H1 (cell line): ENCODE data around the gene MNS1. TPM values are rescaled to one million over a fixed set of nuclear protein-coding genes. Genes with fewer than 3 reads are reported as not detected.
A peak's percentile ranks its signal among the peaks of the same experiment; 100 is the strongest.
"Not testable (repeated sequence)": the region's sequence is repeated elsewhere in the genome, so short reads cannot be mapped to it uniquely, and the experiment has no call there.

Source experiments
- CTCF ChIA-PET: fragments of 300-600 bp; sonication (Branson Sonifier 250); formaldehyde crosslinking; loops from one replicate; lab custom pipeline; 2021; ENCODE audit not compliant: partially characterized antibody; lab: Charles Lee
- POLR2A ChIA-PET: fragments of 300-600 bp; sonication (Branson Sonifier 250); formaldehyde crosslinking; loops from one replicate; lab custom pipeline; 2021; ENCODE audit warnings: inconsistent platforms; ENCODE audit not compliant: partially characterized antibody; lab: Charles Lee
- DNase-seq, 2 experiments: peaks; one replicate each; pipeline versions ENCODE4 v3.0.0 to v3.0.0-alpha.2; 2010 to 2022; ENCODE audit warnings: low spot score in 2 of 2, low read depth in 1 of 2, mixed read lengths in 1 of 2
- FAIRE-seq: peaks from 2 replicates; lab custom pipeline; 2011; peaks lifted over from hg19 to GRCh38; lab: Jason Lieb, UNC
- H2AFZ ChIP-seq: 2 replicates; pipeline ENCODE4 v1.8.1; 2012; ENCODE audit warnings: low read length, inconsistent platforms
- H2AK5ac ChIP-seq: 2 replicates; pipeline ENCODE4 v1.6.1; 2013; ENCODE audit warnings: low read depth, low read length
- H2BK120ac ChIP-seq: replicated peaks from 2 replicates; pipeline ENCODE3; 2013; ENCODE audit warnings: low read depth, low read length, inconsistent platforms
- H2BK12ac ChIP-seq: 2 replicates; pipeline ENCODE4 v1.6.1; 2013; ENCODE audit warnings: low read depth, low read length
- H2BK15ac ChIP-seq: 2 replicates; pipeline ENCODE4 v1.6.1; 2013; ENCODE audit warnings: low read length
- H2BK20ac ChIP-seq: 2 replicates; pipeline ENCODE4 v1.6.1; 2013; ENCODE audit warnings: low read length
- H2BK5ac ChIP-seq: 2 replicates; pipeline ENCODE4 v1.6.1; 2013; ENCODE audit warnings: low read depth, low read length
- H3K14ac ChIP-seq: 2 replicates; pipeline ENCODE4 v1.6.1; 2013; ENCODE audit warnings: inconsistent platforms; ENCODE audit not compliant: insufficient read length
- H3K18ac ChIP-seq: 2 replicates; pipeline ENCODE4 v1.6.1; 2013; ENCODE audit warnings: low read length; ENCODE audit errors: extremely low read depth
- H3K23ac ChIP-seq: 2 replicates; pipeline ENCODE4 v1.6.1; 2013; ENCODE audit warnings: inconsistent platforms; ENCODE audit not compliant: insufficient read length
- H3K23me2 ChIP-seq: 2 replicates; pipeline ENCODE4 v1.6.1; 2013; ENCODE audit warnings: low read depth, low read length
- H3K27ac ChIP-seq: 2 replicates; pipeline ENCODE4 v1.6.1; 2011; ENCODE audit warnings: low read depth, low read length, inconsistent platforms
- H3K27me3 ChIP-seq, 4 experiments: replicated peaks in 1 of 4; 1 replicate in 1 of 4; 2 replicates in 3 of 4; pipeline versions ENCODE4 v1.6.1 to v1.8.1; 2011 to 2013; ENCODE audit warnings: low read length in 3 of 4, mild to moderate bottlenecking in 3 of 4, inconsistent platforms in 2 of 4, mixed read lengths in 2 of 4, moderate library complexity in 1 of 4; ENCODE audit not compliant: control insufficient read depth in 3 of 4, insufficient read depth in 3 of 4; ENCODE audit errors: extremely low read depth in 1 of 4
- H3K36me3 ChIP-seq, 4 experiments: 2 replicates each; pipeline versions ENCODE4 v1.6.1 to v1.8.1; 2011 to 2013; ENCODE audit warnings: mild to moderate bottlenecking in 4 of 4, low read length in 3 of 4, moderate library complexity in 2 of 4, control low read depth in 1 of 4, inconsistent platforms in 1 of 4; ENCODE audit not compliant: insufficient read depth in 4 of 4, control insufficient read depth in 2 of 4
- H3K4ac ChIP-seq: replicated peaks from 2 replicates; pipeline ENCODE3; 2013; ENCODE audit warnings: low read length, low read depth, mixed read lengths, inconsistent platforms; ENCODE audit not compliant: insufficient read length
- H3K4me1 ChIP-seq, 4 experiments: replicated peaks in 1 of 4; 1 replicate in 1 of 4; 2 replicates in 3 of 4; pipeline versions ENCODE4 v1.6.1 to v1.8.1; 2011 to 2013; ENCODE audit warnings: low read length in 3 of 4, inconsistent platforms in 2 of 4, mixed read lengths in 1 of 4; ENCODE audit not compliant: insufficient read depth in 4 of 4, control insufficient read depth in 3 of 4
- H3K4me2 ChIP-seq, 2 experiments: 2 replicates each; pipeline versions ENCODE4 v1.6.1 to v1.8.1; 2011 to 2013; ENCODE audit warnings: low read depth in 2 of 2, low read length in 2 of 2, control low read depth in 1 of 2, inconsistent platforms in 1 of 2, mild to moderate bottlenecking in 1 of 2; ENCODE audit not compliant: insufficient read depth in 1 of 2
- H3K4me3 ChIP-seq, 4 experiments: fragments of 200-600, 300-600 bp in 1 of 4; sonication (generic), shearing (Covaris generic), sonication (Bioruptor Twin) in 1 of 4; 2 replicates each; pipeline versions ENCODE4 v1.5.1 to v1.8.1; 2011 to 2016; ENCODE audit warnings: low read length in 4 of 4, low read depth in 3 of 4, control low read depth in 2 of 4, inconsistent platforms in 2 of 4, mild to moderate bottlenecking in 2 of 4, mixed read lengths in 1 of 4, moderate library complexity in 1 of 4; ENCODE audit not compliant: insufficient read depth in 2 of 4; ENCODE audit errors: extremely low read depth in 1 of 4
- H3K56ac ChIP-seq: replicated peaks from 2 replicates; pipeline ENCODE3; 2013; ENCODE audit warnings: low read depth, mild to moderate bottlenecking, mixed read lengths, low read length, inconsistent platforms; ENCODE audit not compliant: insufficient read length
- H3K79me1 ChIP-seq: 2 replicates; pipeline ENCODE4 v1.6.1; 2013; ENCODE audit warnings: low read depth, low read length, control low read depth
- H3K79me2 ChIP-seq, 2 experiments: 2 replicates each; pipeline versions ENCODE4 v1.6.1 to v1.8.1; 2012 to 2013; ENCODE audit warnings: low read length in 2 of 2, mild to moderate bottlenecking in 2 of 2, inconsistent platforms in 1 of 2; ENCODE audit not compliant: insufficient read depth in 2 of 2, control insufficient read depth in 1 of 2
- H3K9ac ChIP-seq, 4 experiments: replicated peaks in 1 of 4; 1 replicate in 1 of 4; 2 replicates in 3 of 4; pipeline versions ENCODE4 v1.6.1 to v1.8.1; 2011 to 2013; ENCODE audit warnings: low read depth in 3 of 4, low read length in 3 of 4, control low read depth in 2 of 4, mild to moderate bottlenecking in 2 of 4, moderate library complexity in 2 of 4, inconsistent platforms in 1 of 4; ENCODE audit errors: extremely low read depth in 1 of 4
- H3K9me3 ChIP-seq, 2 experiments: 2 replicates each; pipeline versions ENCODE4 v1.6.1 to v1.8.1; 2012 to 2013; ENCODE audit warnings: mild to moderate bottlenecking in 2 of 2, moderate library complexity in 2 of 2, control low read depth in 1 of 2, inconsistent platforms in 1 of 2, low read depth in 1 of 2, low read length in 1 of 2, mixed read lengths in 1 of 2; ENCODE audit not compliant: insufficient read depth in 2 of 2
- H4K20me1 ChIP-seq, 2 experiments: replicated peaks in 1 of 2; 2 replicates each; pipeline versions ENCODE3 to v1.8.1; 2011 to 2013; ENCODE audit warnings: inconsistent platforms in 2 of 2, low read length in 2 of 2, mild to moderate bottlenecking in 1 of 2; ENCODE audit not compliant: insufficient read depth in 2 of 2, control insufficient read depth in 1 of 2
- H4K5ac ChIP-seq: 2 replicates; pipeline ENCODE4 v1.6.1; 2013; ENCODE audit warnings: low read length, low read depth, mixed read lengths, inconsistent platforms; ENCODE audit not compliant: insufficient read length
- H4K8ac ChIP-seq: 2 replicates; pipeline ENCODE4 v1.8.0; 2013; ENCODE audit warnings: mild to moderate bottlenecking, moderate library complexity, low read length, inconsistent platforms; ENCODE audit not compliant: insufficient read depth; ENCODE audit errors: extremely low read depth
- H4K91ac ChIP-seq: replicated peaks from 2 replicates; pipeline ENCODE3; 2013; ENCODE audit warnings: low read length, mixed read lengths, inconsistent platforms; ENCODE audit not compliant: insufficient read length
- WGBS, 2 experiments: shearing (Covaris generic) in 1 of 2; methylation state at CpG; one replicate each; pipeline versions ENCODE4 v1.1.6 to v1.1.7; 2013 to 2015; ENCODE audit warnings: low lambda C conversion rate in 2 of 2, mixed read lengths in 2 of 2, inconsistent platforms in 1 of 2, low coverage in 1 of 2, missing lambda C conversion rate in 1 of 2; ENCODE audit not compliant: insufficient replicate concordance in 2 of 2, insufficient coverage in 1 of 2, insufficient read length in 1 of 2; ENCODE audit errors: extremely low coverage in 1 of 2, missing lambda C conversion rate in 1 of 2; 5-methylcytosine and 5-hydroxymethylcytosine counted together
- polyA plus RNA-seq, 7 experiments: library from polyadenylated mRNA; depleted of rRNA in 3 of 7; stranded (reverse) in 5 of 7; unstranded in 2 of 7; fragments of >200 nt in 5 of 7; fragments of 200-250 nt in 2 of 7; gene quantifications; 1 replicate in 5 of 7; 2 replicates in 1 of 7; 4 replicates in 1 of 7; pipeline versions ENCODE4 v1.2.1 to v1.2.3, GENCODE V29; 2011 to 2013; ENCODE audit warnings: missing spikeins in 2 of 7, mixed read lengths in 2 of 7
- total RNA-seq: library from RNA; stranded (reverse); fragmentation: NEBNext Ultra II Directional; extraction: Animal tissue kit (Norgen Biotek cat#: 25700); gene quantifications from 2 replicates; pipeline ENCODE4 v1.2.1, GENCODE V29; 2021

The MNS1 gene
- total and polyA plus RNA-seq, 2 of the 8 experiments (the other 6 are each of a cell fraction or from before 2014, with no cell fraction given): 0.57 TPM; not detected in 1

- H3K23me2 ChIP-seq, H3K14ac ChIP-seq, H3K79me2 ChIP-seq, H3K36me3 ChIP-seq, H4K91ac ChIP-seq, H2BK12ac ChIP-seq, H4K8ac ChIP-seq, H3K27ac ChIP-seq, H3K9ac ChIP-seq, H3K56ac ChIP-seq, H2AK5ac ChIP-seq, H2AFZ ChIP-seq, H3K4me3 ChIP-seq, DNase-seq, H3K18ac ChIP-seq, H3K9me3 ChIP-seq, H3K4me2 ChIP-seq, H2BK5ac ChIP-seq, H3K4ac ChIP-seq, H4K20me1 ChIP-seq, CTCF ChIA-PET, H3K23ac ChIP-seq, H2BK20ac ChIP-seq, H3K27me3 ChIP-seq, H3K79me1 ChIP-seq, H2BK120ac ChIP-seq, POLR2A ChIA-PET, H3K4me1 ChIP-seq, H2BK15ac ChIP-seq, H4K5ac ChIP-seq: not testable (repeated sequence)
- FAIRE-seq: peak; percentile 73
- WGBS, 2 experiments: 50% methylated on average over 1 of the region's 1 CpG; no CpG with 5 or more reads in 1 of the 2 experiments
Observed at GRCh38 chr15:56413114-56413733, 51.7 kb downstream of the MNS1 start.
